ENCODE data around the gene CAPZA1.
A peak's percentile ranks its signal among the peaks of the same experiment; 100 is the strongest.

GRCh38 chr1:112716133-112716720, 96.6 kb downstream of the CAPZA1 start:
- TF ChIP-seq, protein P1, sequence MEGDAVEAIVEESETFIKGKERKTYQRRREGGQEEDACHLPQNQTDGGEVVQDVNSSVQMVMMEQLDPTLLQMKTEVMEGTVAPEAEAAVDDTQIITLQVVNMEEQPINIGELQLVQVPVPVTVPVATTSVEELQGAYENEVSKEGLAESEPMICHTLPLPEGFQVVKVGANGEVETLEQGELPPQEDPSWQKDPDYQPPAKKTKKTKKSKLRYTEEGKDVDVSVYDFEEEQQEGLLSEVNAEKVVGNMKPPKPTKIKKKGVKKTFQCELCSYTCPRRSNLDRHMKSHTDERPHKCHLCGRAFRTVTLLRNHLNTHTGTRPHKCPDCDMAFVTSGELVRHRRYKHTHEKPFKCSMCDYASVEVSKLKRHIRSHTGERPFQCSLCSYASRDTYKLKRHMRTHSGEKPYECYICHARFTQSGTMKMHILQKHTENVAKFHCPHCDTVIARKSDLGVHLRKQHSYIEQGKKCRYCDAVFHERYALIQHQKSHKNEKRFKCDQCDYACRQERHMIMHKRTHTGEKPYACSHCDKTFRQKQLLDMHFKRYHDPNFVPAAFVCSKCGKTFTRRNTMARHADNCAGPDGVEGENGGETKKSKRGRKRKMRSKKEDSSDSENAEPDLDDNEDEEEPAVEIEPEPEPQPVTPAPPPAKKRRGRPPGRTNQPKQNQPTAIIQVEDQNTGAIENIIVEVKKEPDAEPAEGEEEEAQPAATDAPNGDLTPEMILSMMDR (IDR thresholded peaks at IDR 0.05 in 4 of 5, conservative IDR thresholded peaks at IDR 0.05 in 1 of 5), result peak; percentile 89 to 97 (median 95)
- no peak for TF ChIP-seq POLR2A (IDR thresholded peaks at IDR 0.05)

Measured in gastrocnemius medialis (tissue), 4 donors.